Uterus (tissue), 2 donors: ENCODE data around the gene PCDHA4.
A peak's percentile ranks its signal among the peaks of the same experiment; 100 is the strongest.

Experiments used
- POLR2A ChIP-seq, 2 donors: fragments of 450-650 bp; IDR thresholded peaks; one replicate each; pipeline ENCODE4 v1.6.1; 2016; ENCODE audit warnings: antibody characterized with exemption in 2 of 2, mild to moderate bottlenecking in 1 of 2, moderate library complexity in 1 of 2
- TF ChIP-seq, protein P1 (sequence below), 4 experiments: fragments of 200-600 bp in 2 of 4; fragments of 450-650 bp in 2 of 4; sonication (generic) in 2 of 4; IDR thresholded peaks; one replicate each; pipeline ENCODE4 v1.5.1; 2016 to 2019; ENCODE audit warnings: antibody characterized with exemption in 4 of 4, mild to moderate bottlenecking in 2 of 4, moderate library complexity in 1 of 4

GRCh38 chr5:140821375-140822280, 14.8 kb downstream of the PCDHA4 start, which contains the start of gene PCDHA5:
- TF ChIP-seq, protein P1, sequence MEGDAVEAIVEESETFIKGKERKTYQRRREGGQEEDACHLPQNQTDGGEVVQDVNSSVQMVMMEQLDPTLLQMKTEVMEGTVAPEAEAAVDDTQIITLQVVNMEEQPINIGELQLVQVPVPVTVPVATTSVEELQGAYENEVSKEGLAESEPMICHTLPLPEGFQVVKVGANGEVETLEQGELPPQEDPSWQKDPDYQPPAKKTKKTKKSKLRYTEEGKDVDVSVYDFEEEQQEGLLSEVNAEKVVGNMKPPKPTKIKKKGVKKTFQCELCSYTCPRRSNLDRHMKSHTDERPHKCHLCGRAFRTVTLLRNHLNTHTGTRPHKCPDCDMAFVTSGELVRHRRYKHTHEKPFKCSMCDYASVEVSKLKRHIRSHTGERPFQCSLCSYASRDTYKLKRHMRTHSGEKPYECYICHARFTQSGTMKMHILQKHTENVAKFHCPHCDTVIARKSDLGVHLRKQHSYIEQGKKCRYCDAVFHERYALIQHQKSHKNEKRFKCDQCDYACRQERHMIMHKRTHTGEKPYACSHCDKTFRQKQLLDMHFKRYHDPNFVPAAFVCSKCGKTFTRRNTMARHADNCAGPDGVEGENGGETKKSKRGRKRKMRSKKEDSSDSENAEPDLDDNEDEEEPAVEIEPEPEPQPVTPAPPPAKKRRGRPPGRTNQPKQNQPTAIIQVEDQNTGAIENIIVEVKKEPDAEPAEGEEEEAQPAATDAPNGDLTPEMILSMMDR (IDR thresholded peaks at IDR 0.05), result peak in 2 of 4 experiments; percentile 22 to 25
- no peak for TF ChIP-seq POLR2A (IDR thresholded peaks at IDR 0.05)
